Suprapubic skin (tissue), 4 donors: ENCODE measurements around the gene SLX9. TPM values are rescaled to one million over a fixed set of nuclear protein-coding genes. Genes with fewer than 3 reads are reported as not detected.

Experiments
- DNase-seq, 2 donors: peaks; one replicate each; pipeline ENCODE4 v3.0.0-alpha.2; 2019; ENCODE audit warnings: low spot score in 2 of 2
- H3K27ac ChIP-seq: fragments of 200-600 bp; sonication (generic); one replicate; pipeline ENCODE4 v1.5.1; 2019
- H3K27me3 ChIP-seq: fragments of 200-600 bp; sonication (generic); one replicate; pipeline ENCODE4 v1.5.1; 2019
- H3K36me3 ChIP-seq: fragments of 200-600 bp; sonication (generic); one replicate; pipeline ENCODE4 v1.5.1; 2019
- H3K4me1 ChIP-seq: fragments of 200-600 bp; sonication (generic); one replicate; pipeline ENCODE4 v1.5.1; 2019
- H3K4me3 ChIP-seq: fragments of 200-600 bp; sonication (generic); one replicate; pipeline ENCODE4 v1.5.1; 2019; ENCODE audit warnings: mild to moderate bottlenecking
- H3K9me3 ChIP-seq: fragments of 200-600 bp; sonication (generic); one replicate; pipeline ENCODE4 v1.5.1; 2019
- EP300 ChIP-seq: sonication (generic); formaldehyde crosslinking; IDR thresholded peaks from one replicate; pipeline ENCODE4 v1.6.1; 2017; ENCODE audit warnings: antibody characterized with exemption
- POLR2A ChIP-seq, 2 donors: fragments of 450-650 bp; IDR thresholded peaks; one replicate each; pipeline ENCODE4 v1.6.1; 2017; ENCODE audit warnings: antibody characterized with exemption in 2 of 2, mild to moderate bottlenecking in 2 of 2, moderate library complexity in 2 of 2
- POLR2AphosphoS5 ChIP-seq, 3 donors: sonication (generic); formaldehyde crosslinking; IDR thresholded peaks; one replicate each; pipeline ENCODE4 v1.6.1; 2017; ENCODE audit warnings: antibody characterized with exemption in 3 of 3
- WGBS: methylation state at CpG from one replicate; pipeline ENCODE4 v1.1.5; 2018; 5-methylcytosine and 5-hydroxymethylcytosine counted together
- total RNA-seq, 4 donors: library from RNA; depleted of rRNA; stranded (reverse); fragments of >200 nt; gene quantifications; one replicate each; pipeline ENCODE4 v1.1.0, GENCODE V29; 2016
- TF ChIP-seq, protein P1 (sequence below), 2 donors: fragments of 200-600 bp in 1 of 2; fragments of 450-650 bp in 1 of 2; sonication (generic) in 1 of 2; IDR thresholded peaks; one replicate each; pipeline ENCODE4 v1.5.1; 2016 to 2019; ENCODE audit warnings: antibody characterized with exemption in 2 of 2, mild to moderate bottlenecking in 1 of 2, moderate library complexity in 1 of 2

The SLX9 gene
- total RNA-seq, 4 donors from 2014 or later = 13.4 to 16.9 (median 14.4) TPM

DNA sequence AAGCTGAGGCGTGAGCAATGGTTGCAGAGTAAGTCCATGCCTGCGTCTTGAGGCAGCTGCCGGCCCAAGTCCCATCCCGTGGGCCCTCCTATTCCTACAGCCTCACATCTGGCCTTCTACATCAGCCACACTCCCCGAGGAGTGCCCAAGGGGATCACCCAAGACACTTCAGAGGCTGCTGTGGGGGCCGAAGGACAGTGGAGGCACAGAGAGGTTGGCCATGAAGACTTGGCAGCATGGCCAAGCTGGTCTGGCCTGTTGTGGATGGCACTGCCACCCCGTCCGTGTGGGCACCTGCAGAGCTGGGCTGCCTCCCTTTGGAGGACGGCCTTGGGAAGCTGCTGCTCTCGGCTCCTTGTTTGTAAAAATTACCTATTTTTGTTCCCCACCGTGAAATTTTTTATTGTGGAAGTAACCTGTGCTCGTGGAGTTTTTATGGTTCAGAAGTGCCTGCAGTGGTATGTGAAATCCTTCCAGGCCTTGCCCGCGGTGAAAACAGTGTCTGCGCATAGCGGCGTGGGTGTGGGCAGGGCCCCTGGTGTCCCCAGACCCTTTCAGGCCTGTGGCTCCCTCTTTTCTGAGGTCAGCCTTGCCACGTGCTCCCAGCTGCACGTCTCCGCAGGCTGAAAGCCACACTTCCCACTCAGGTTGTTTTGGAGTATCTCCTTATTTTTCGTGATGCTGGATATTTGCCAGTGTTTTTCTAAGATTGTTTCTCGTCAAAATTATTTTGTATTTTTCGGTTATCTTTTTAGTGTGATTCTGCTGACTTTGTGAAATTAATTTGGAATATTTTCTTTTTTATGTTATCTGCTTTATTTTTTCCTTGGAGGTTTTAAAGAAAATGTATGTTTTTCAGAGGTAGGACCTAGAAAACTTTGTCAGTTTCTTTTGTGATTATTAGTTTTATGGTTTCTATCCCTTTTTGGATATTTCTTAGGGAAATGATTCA lies 20.6 kb downstream of the SLX9 start:
- Histone ChIP-seq H3K27ac (peak overlapping the region; percentile 78), H3K27me3 (no peaks in the 10 kb centered on the region), H3K4me3 (no peak overlapping the region), H3K9me3 (no peaks in the 10 kb centered on the region), H3K4me1 (peaks cover 38% of the 10 kb centered on the region), H3K36me3 (peaks cover 33% of the 10 kb centered on the region)
- 87% methylated on average over 21 of the region's 23 CpGs for WGBS
- no peak for TF ChIP-seq POLR2AphosphoS5 (IDR thresholded peaks at IDR 0.05)
- TF ChIP-seq POLR2A (IDR thresholded peaks at IDR 0.05) = no peak
- TF ChIP-seq, protein P1, sequence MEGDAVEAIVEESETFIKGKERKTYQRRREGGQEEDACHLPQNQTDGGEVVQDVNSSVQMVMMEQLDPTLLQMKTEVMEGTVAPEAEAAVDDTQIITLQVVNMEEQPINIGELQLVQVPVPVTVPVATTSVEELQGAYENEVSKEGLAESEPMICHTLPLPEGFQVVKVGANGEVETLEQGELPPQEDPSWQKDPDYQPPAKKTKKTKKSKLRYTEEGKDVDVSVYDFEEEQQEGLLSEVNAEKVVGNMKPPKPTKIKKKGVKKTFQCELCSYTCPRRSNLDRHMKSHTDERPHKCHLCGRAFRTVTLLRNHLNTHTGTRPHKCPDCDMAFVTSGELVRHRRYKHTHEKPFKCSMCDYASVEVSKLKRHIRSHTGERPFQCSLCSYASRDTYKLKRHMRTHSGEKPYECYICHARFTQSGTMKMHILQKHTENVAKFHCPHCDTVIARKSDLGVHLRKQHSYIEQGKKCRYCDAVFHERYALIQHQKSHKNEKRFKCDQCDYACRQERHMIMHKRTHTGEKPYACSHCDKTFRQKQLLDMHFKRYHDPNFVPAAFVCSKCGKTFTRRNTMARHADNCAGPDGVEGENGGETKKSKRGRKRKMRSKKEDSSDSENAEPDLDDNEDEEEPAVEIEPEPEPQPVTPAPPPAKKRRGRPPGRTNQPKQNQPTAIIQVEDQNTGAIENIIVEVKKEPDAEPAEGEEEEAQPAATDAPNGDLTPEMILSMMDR (IDR thresholded peaks at IDR 0.05) = no peak
- no peak for TF ChIP-seq EP300
- no peak for DNase-seq

DNA sequence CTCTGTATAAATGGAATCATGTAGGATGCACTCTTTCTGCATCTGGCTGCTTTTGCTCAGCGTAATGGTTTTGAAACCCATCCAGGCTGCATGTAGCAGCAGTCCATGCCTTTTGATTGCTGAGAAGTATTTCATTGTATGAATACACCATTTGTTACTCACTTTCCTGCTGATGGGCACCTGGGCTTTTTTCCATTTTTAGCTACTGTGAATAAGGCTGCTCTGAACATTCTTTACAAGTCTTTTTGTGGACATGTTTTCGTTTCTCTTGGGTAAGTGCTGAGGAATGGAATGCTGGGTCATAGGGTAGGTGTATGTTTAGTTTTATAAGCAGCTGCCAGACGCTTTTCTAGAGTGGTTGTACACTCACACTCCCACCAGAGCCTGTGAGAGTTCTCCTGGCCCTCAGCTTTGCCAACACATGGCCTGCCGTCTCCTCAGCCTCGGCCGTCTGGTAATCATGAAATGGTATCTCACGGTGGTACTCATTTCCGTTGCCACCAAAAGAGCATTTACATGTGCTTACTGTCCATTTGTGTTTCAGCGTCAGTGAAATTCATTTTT lies 22.7 kb downstream of the SLX9 start:
- Histone ChIP-seq H3K9me3 (no peaks in the 10 kb centered on the region), H3K27me3 (no peaks in the 10 kb centered on the region), H3K36me3 (peaks cover 17% of the 10 kb centered on the region), H3K27ac (no peak overlapping the region), H3K4me3 (no peak overlapping the region), H3K4me1 (peaks cover 49% of the 10 kb centered on the region)
- DNase-seq = no peak
- TF ChIP-seq EP300 (peak; percentile 52), POLR2A (IDR thresholded peaks at IDR 0.05) (no peak), POLR2AphosphoS5 (IDR thresholded peaks at IDR 0.05) (no peak)
- TF ChIP-seq, protein P1 (IDR thresholded peaks at IDR 0.05) = no peak
- 78% methylated on average over 9 of the region's 9 CpGs for WGBS

DNA sequence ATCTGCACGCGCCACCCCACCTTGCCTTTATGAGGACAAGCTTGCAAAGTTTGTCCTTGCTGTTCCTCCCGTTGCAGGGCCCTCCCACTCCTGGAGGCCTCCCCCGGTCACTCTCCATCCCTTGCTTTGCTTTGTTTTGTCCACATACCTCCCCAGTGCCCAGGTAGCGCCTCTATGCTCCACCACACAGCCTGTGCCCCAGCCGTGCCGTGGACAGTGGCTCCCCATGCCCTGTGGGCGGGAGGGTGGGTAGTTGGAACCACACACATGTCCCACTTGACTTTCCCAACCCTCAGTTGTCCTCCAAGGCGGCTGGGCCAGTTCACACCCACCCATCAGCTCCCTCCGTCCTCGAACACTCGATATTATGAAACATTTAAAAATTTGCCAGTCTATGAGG lies 24.6 kb downstream of the SLX9 start:
- Histone ChIP-seq H3K9me3 (no peaks in the 10 kb centered on the region), H3K4me1 (peaks cover 38% of the 10 kb centered on the region), H3K4me3 (no peak overlapping the region), H3K27me3 (no peaks in the 10 kb centered on the region), H3K36me3 (peaks cover 17% of the 10 kb centered on the region), H3K27ac (no peak overlapping the region)
- 96% methylated on average over 12 of the region's 12 CpGs for WGBS
- DNase-seq = no peak
- TF ChIP-seq POLR2AphosphoS5 (IDR thresholded peaks at IDR 0.05) (no peak), POLR2A (IDR thresholded peaks at IDR 0.05) (no peak), EP300 (no peak)
- TF ChIP-seq, protein P1 (IDR thresholded peaks at IDR 0.05) = no peak

DNA sequence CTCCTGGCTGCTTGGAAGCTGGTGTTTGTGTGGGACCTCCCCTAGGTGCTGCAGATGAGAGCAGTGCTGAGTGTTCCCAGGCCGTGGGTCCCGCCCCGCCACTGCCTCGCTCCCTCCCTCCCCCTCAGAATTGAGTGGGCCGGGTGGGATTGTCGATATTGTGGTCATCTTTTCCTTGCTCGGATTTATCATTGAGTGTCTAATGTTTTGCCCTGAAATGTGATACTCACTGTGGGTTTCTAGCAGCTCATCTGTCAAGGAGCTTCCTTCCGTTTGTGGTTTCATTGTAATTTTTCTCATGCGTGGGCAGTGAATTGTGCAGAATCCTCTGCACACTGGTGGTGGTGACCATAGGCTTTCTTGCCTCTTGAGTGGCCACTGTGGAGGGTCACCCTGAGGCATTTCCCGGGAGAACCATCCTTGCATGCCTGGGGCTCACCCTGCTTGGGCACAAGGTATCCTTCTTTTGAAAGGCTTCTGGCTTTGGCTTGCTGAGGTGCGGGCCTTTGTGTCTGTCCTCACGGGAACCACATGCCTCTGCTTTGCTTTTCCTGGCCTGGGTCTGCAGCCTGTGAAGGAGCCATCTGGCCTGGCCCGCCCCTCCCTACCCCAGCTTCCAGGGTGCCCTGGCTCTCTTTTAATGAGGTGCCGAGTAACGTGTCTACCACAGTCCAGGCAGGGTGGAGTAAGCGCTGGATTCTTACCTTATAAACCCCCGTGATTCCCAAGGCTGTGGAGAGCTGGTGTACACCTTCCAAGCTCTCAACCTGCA lies 25.6 kb downstream of the SLX9 start:
- H3K9me3 ChIP-seq = no peaks in the 10 kb centered on the region
- TF ChIP-seq POLR2AphosphoS5 (IDR thresholded peaks at IDR 0.05) (no peak), EP300 (no peak), POLR2A (IDR thresholded peaks at IDR 0.05) (no peak)
- TF ChIP-seq, protein P1 (IDR thresholded peaks at IDR 0.05) = no peak
- H3K4me1 ChIP-seq = peaks cover 28% of the 10 kb centered on the region
- no peaks in the 10 kb centered on the region for H3K27me3 ChIP-seq
- peaks cover 12% of the 10 kb centered on the region for H3K36me3 ChIP-seq
- H3K4me3 ChIP-seq = no peak overlapping the region
- no peak for DNase-seq
- 82% methylated on average over 15 of the region's 17 CpGs for WGBS
- H3K27ac ChIP-seq = no peak overlapping the region
